GM19324 (cell line): ENCODE data around the gene ZNF830.
"Not testable (repeated sequence)": the region's sequence is repeated elsewhere in the genome, so short reads cannot be mapped to it uniquely, and the experiment has no call there.

Experiments
- ATAC-seq: cut with Tn5 transposase; IDR thresholded peaks from one replicate; pipeline ENCODE4 v1.9.1; 2021; ENCODE audit warnings: mild to moderate bottlenecking, moderate library complexity; ENCODE audit not compliant: unreplicated experiment, low FRiP score

Gene ZNF830

GRCh38 chr17:34961093-34961911, at the start of gene ZNF830, which contains the start of gene CCT6B:
Gene ZNF830 (plus strand): TSS chr17:34961540. CDS start chr17:34961567, 27 bp downstream.
Gene CCT6B (minus strand): TSS chr17:34961460. CDS start chr17:34961393, 67 bp downstream.
- peak; percentile 87 for ATAC-seq

GRCh38 chr17:34913001-34913400, 48.3 kb upstream of the ZNF830 start:
- no peak for ATAC-seq

- no peak for ATAC-seq
Observed at GRCh38 chr17:34916120-34916519, 45.2 kb upstream of the ZNF830 start.

GRCh38 chr17:34917381-34917780, 44.0 kb upstream of the ZNF830 start:
- ATAC-seq: no peak

GRCh38 chr17:34920676-34921075, 40.7 kb upstream of the ZNF830 start:
- ATAC-seq: no peak

- ATAC-seq: no peak
Observed at GRCh38 chr17:34926661-34927060, 34.7 kb upstream of the ZNF830 start.

- ATAC-seq: no peak
Observed at GRCh38 chr17:34930283-34930682, 31.1 kb upstream of the ZNF830 start.

GRCh38 chr17:34950780-34951179, 10.6 kb upstream of the ZNF830 start:
- not testable (repeated sequence) for ATAC-seq

GRCh38 chr17:34958438-34958837, 2.9 kb upstream of the ZNF830 start:
- ATAC-seq: no peak

- ATAC-seq: no peak
Observed at GRCh38 chr17:34974179-34974578, 12.8 kb downstream of the ZNF830 start.

GRCh38 chr17:34974794-34975785, 13.8 kb downstream of the ZNF830 start:
- no peak for ATAC-seq

- no peak for ATAC-seq
Observed at GRCh38 chr17:34979153-34979552, 17.8 kb downstream of the ZNF830 start.

- no peak for ATAC-seq
Observed at GRCh38 chr17:34979650-34980352, 18.5 kb downstream of the ZNF830 start.

- peak; percentile 88 for ATAC-seq
Observed at GRCh38 chr17:34980353-34980680, 19.0 kb downstream of the ZNF830 start, which contains the start of gene LIG3. Gene LIG3 (plus strand): TSS chr17:34980512. CDS start chr17:34983006, 2,494 bp downstream.

- ATAC-seq: peak; percentile 94
Observed at GRCh38 chr17:34980681-34981537, 19.6 kb downstream of the ZNF830 start.

GRCh38 chr17:34981538-34982241, 20.4 kb downstream of the ZNF830 start:
- no peak for ATAC-seq

- no peak for ATAC-seq
Observed at GRCh38 chr17:34987232-34987631, 25.9 kb downstream of the ZNF830 start.

- ATAC-seq: no peak
Observed at GRCh38 chr17:34988644-34989043, 27.3 kb downstream of the ZNF830 start.

- no peak for ATAC-seq
Observed at GRCh38 chr17:34989473-34989872, 28.1 kb downstream of the ZNF830 start.
